H9 (cell line): Measurements from ENCODE around the gene EPHB2. TPM values are rescaled to one million over a fixed set of nuclear protein-coding genes. Genes with fewer than 3 reads are reported as not detected.

Source experiments
- DNase-seq: peaks from one replicate; pipeline ENCODE4 v3.0.0-alpha.2; 2017
- H2AFZ ChIP-seq: one replicate; pipeline ENCODE4 v1.6.1; 2013; ENCODE audit warnings: mild to moderate bottlenecking, low read length, control low read depth, moderate library complexity
- H2AK5ac ChIP-seq: 2 replicates; pipeline ENCODE4 v1.6.1; 2013; ENCODE audit warnings: low read length, control low read depth, mixed read lengths; ENCODE audit not compliant: insufficient read length
- H2BK120ac ChIP-seq: one replicate; pipeline ENCODE4 v1.6.1; 2013; ENCODE audit warnings: low read depth, mild to moderate bottlenecking, low read length, control low read depth, inconsistent platforms; ENCODE audit not compliant: poor library complexity, severe bottlenecking
- H2BK12ac ChIP-seq: 2 replicates; pipeline ENCODE4 v1.6.1; 2013; ENCODE audit warnings: low read length, control low read depth, mixed read lengths, low read depth; ENCODE audit not compliant: insufficient read length
- H2BK15ac ChIP-seq: 2 replicates; pipeline ENCODE4 v1.6.1; 2013; ENCODE audit warnings: low read depth, low read length, control low read depth
- H2BK20ac ChIP-seq: one replicate; pipeline ENCODE4 v1.6.1; 2013; ENCODE audit warnings: low read depth, mild to moderate bottlenecking, low read length, control low read depth, inconsistent platforms; ENCODE audit not compliant: poor library complexity, severe bottlenecking
- H2BK5ac ChIP-seq: 2 replicates; pipeline ENCODE4 v1.6.1; 2013; ENCODE audit warnings: low read length, control low read depth, mixed read lengths; ENCODE audit not compliant: insufficient read length
- H3K14ac ChIP-seq: 2 replicates; pipeline ENCODE4 v1.6.1; 2013; ENCODE audit warnings: low read length, control low read depth; ENCODE audit not compliant: insufficient read depth
- H3K18ac ChIP-seq: 2 replicates; pipeline ENCODE4 v1.6.1; 2013; ENCODE audit warnings: low read depth, mild to moderate bottlenecking, mixed read lengths, low read length, control low read depth; ENCODE audit not compliant: insufficient read length
- H3K23ac ChIP-seq: 2 replicates; pipeline ENCODE4 v1.6.1; 2013; ENCODE audit warnings: low read length, control low read depth, mixed read lengths, low read depth; ENCODE audit not compliant: insufficient read length
- H3K23me2 ChIP-seq: 2 replicates; pipeline ENCODE4 v1.6.1; 2013; ENCODE audit warnings: low read depth, mild to moderate bottlenecking, mixed read lengths, low read length, control low read depth; ENCODE audit not compliant: insufficient read length, poor library complexity, severe bottlenecking
- H3K27ac ChIP-seq: 2 replicates; pipeline ENCODE4 v1.5.1; 2013; ENCODE audit warnings: low read length, control low read depth, mixed read lengths, low read depth; ENCODE audit not compliant: insufficient read length
- H3K27me3 ChIP-seq: 2 replicates; pipeline ENCODE4 v1.6.1; 2013; ENCODE audit warnings: low read length, control low read depth, inconsistent platforms; ENCODE audit not compliant: insufficient read depth
- H3K4ac ChIP-seq: 2 replicates; pipeline ENCODE4 v1.6.1; 2013; ENCODE audit warnings: low read depth, mild to moderate bottlenecking, control low read depth, inconsistent platforms, low read length, moderate library complexity
- H3K4me1 ChIP-seq: 2 replicates; pipeline ENCODE4 v1.6.1; 2013; ENCODE audit warnings: low read length, control low read depth, inconsistent platforms; ENCODE audit not compliant: insufficient read depth
- H3K4me2 ChIP-seq: 2 replicates; pipeline ENCODE4 v1.6.1; 2013; ENCODE audit warnings: low read length, control low read depth, mixed read lengths; ENCODE audit not compliant: insufficient read length, insufficient read depth
- H3K56ac ChIP-seq: 2 replicates; pipeline ENCODE4 v1.6.1; 2013; ENCODE audit warnings: low read depth, mild to moderate bottlenecking, mixed read lengths, low read length, control low read depth; ENCODE audit not compliant: insufficient read length
- H3K79me1 ChIP-seq: 2 replicates; pipeline ENCODE4 v1.6.1; 2013; ENCODE audit warnings: low read depth, mild to moderate bottlenecking, moderate library complexity, low read length, control low read depth, inconsistent platforms; ENCODE audit not compliant: insufficient read depth, poor library complexity, severe bottlenecking
- H3K79me2 ChIP-seq: 2 replicates; pipeline ENCODE4 v1.6.1; 2013; ENCODE audit warnings: low read length, control low read depth, inconsistent platforms; ENCODE audit not compliant: insufficient read depth
- H3K9ac ChIP-seq: 2 replicates; pipeline ENCODE4 v1.6.1; 2013; ENCODE audit warnings: low read length, control low read depth, mixed read lengths; ENCODE audit not compliant: insufficient read length; ENCODE audit errors: extremely low read depth
- H3K9me3 ChIP-seq: one replicate; pipeline ENCODE4 v1.6.1; 2013; ENCODE audit warnings: low read depth, low read length, inconsistent platforms; ENCODE audit not compliant: control insufficient read depth
- H3T11ph ChIP-seq: one replicate; pipeline ENCODE4 v1.6.1; 2013; ENCODE audit warnings: mild to moderate bottlenecking, low read length, control low read depth, inconsistent platforms
- H4K20me1 ChIP-seq: one replicate; pipeline ENCODE4 v1.6.1; 2013; ENCODE audit not compliant: control insufficient read depth, insufficient read length, insufficient read depth
- H4K5ac ChIP-seq: 2 replicates; pipeline ENCODE4 v1.6.1; 2013; ENCODE audit warnings: low read depth, mild to moderate bottlenecking, mixed read lengths, low read length, control low read depth; ENCODE audit not compliant: insufficient read length
- H4K8ac ChIP-seq: replicated peaks from 2 replicates; pipeline ENCODE4 v1.6.1; 2013; ENCODE audit warnings: low read length, control low read depth, mixed read lengths, low read depth; ENCODE audit not compliant: insufficient read length
- H4K91ac ChIP-seq: 2 replicates; pipeline ENCODE4 v1.6.1; 2013; ENCODE audit warnings: low read depth, mild to moderate bottlenecking, moderate library complexity, mixed read lengths, low read length, control low read depth; ENCODE audit not compliant: insufficient read length
- H3K27ac Mint-ChIP-seq, 3 experiments: 2 replicates in 2 of 3; 3 replicates in 1 of 3; pipeline ENCODE4 v1.8.0; 2020 to 2021; ENCODE audit warnings: mixed read lengths in 3 of 3, mild to moderate bottlenecking in 1 of 3, moderate library complexity in 1 of 3
- H3K27me3 Mint-ChIP-seq: 2 replicates; pipeline ENCODE4 v1.8.0; 2021; ENCODE audit warnings: low read depth, mild to moderate bottlenecking, moderate library complexity, mixed read lengths
- H3K36me3 Mint-ChIP-seq, 3 experiments: 2 replicates in 2 of 3; 3 replicates in 1 of 3; pipeline ENCODE4 v1.8.0; 2020 to 2021; ENCODE audit warnings: low read depth in 3 of 3, mixed read lengths in 3 of 3; ENCODE audit not compliant: insufficient read depth in 1 of 3
- H3K4me1 Mint-ChIP-seq, 2 experiments: 2 replicates each; pipeline ENCODE4 v1.8.0; 2020; ENCODE audit warnings: mixed read lengths in 2 of 2
- H3K4me3 Mint-ChIP-seq, 2 experiments: 2 replicates in 1 of 2; 3 replicates in 1 of 2; pipeline ENCODE4 v1.8.0; 2020 to 2021; ENCODE audit warnings: mild to moderate bottlenecking in 2 of 2, mixed read lengths in 2 of 2, moderate library complexity in 1 of 2
- H3K9me3 Mint-ChIP-seq, 2 experiments: 2 replicates in 1 of 2; 3 replicates in 1 of 2; pipeline ENCODE4 v1.8.0; 2020; ENCODE audit warnings: mild to moderate bottlenecking in 2 of 2, mixed read lengths in 2 of 2, moderate library complexity in 1 of 2
- CTCF ChIP-seq: fragments of 200-600 bp; sonication (generic); conservative IDR thresholded peaks from 3 replicates; pipeline ENCODE4 v1.8.0; 2021; ENCODE audit warnings: antibody characterized with exemption, mild to moderate bottlenecking
- WGBS: extraction: QIAGEN DNeasy Blood & Tissue Kit; methylation state at CpG from one replicate; pipeline ENCODE4 v1.1.7; 2013; ENCODE audit warnings: missing lambda C conversion rate, low lambda C conversion rate, mixed read lengths; ENCODE audit not compliant: insufficient read length; ENCODE audit errors: extremely low coverage; 5-methylcytosine and 5-hydroxymethylcytosine counted together
- total RNA-seq: library from RNA; stranded (reverse); gene quantifications from 2 replicates; pipeline ENCODE4 v1.2.1, GENCODE V29; 2021

EPHB2 gene
- total RNA-seq, 1 experiment from 2014 or later = 9.5 TPM

DNA sequence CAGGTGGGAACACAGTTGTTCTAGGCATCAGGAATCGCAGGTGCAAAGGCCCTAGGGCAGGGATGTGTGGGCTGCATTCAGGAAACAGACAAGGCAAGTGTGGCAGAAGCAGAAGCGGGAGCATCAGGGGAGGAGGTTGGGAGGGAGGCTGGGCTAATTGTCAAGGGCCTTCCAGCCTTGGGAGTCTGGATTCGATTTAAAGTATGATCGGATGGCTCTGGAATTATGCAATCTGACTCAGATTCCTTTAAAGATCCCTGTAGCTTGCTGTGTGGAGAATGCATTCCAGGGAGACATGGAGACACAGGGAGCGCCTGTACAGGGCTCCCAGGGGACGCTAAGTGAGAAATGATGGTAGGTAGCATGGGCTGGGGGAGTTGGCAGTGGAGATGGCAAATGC is 175.6 kb downstream of the EPHB2 start:
- H4K91ac ChIP-seq = no peak overlapping the region
- H2AK5ac ChIP-seq = no peak overlapping the region
- H3K27me3 ChIP-seq = no peaks in the 10 kb centered on the region
- no peak overlapping the region for H4K8ac ChIP-seq
- no peaks in the 10 kb centered on the region; a peak in 1 of 5 replicates for H3K9me3 Mint-ChIP-seq
- no peaks in the 10 kb centered on the region for H3K79me1 ChIP-seq
- TF ChIP-seq CTCF = no peak
- H3K23ac ChIP-seq = no peak overlapping the region
- no peak overlapping the region for H3T11ph ChIP-seq
- no peak overlapping the region for H3K4ac ChIP-seq
- no CpG with 5 or more reads among the region's 6 CpGs for WGBS
- H3K27me3 Mint-ChIP-seq = no peaks in the 10 kb centered on the region; the same call in 1 of the 2 replicates
- H3K4me3 Mint-ChIP-seq = no peak overlapping the region
- no peak overlapping the region for H3K18ac ChIP-seq
- H3K14ac ChIP-seq = no peak overlapping the region
- H3K56ac ChIP-seq = no peak overlapping the region
- H2AFZ ChIP-seq = no peak overlapping the region
- no peak overlapping the region for H2BK120ac ChIP-seq
- H3K23me2 ChIP-seq = no peaks in the 10 kb centered on the region
- 0 out of 7 replicates have a peak overlapping the region, but pooled peaks of 1 of the 3 experiments have one; percentile 2 for H3K27ac Mint-ChIP-seq
- H2BK15ac ChIP-seq = no peak overlapping the region
- H3K4me2 ChIP-seq = no peak overlapping the region
- no peaks in the 10 kb centered on the region for H3K36me3 Mint-ChIP-seq
- H3K79me2 ChIP-seq = no peaks in the 10 kb centered on the region
- H3K9me3 ChIP-seq = no peaks in the 10 kb centered on the region
- no peak overlapping the region for H2BK12ac ChIP-seq
- DNase-seq = no peak
- no peak overlapping the region for H3K9ac ChIP-seq
- H3K27ac ChIP-seq = no peak overlapping the region
- H4K20me1 ChIP-seq = no peaks in the 10 kb centered on the region
- H3K4me1 Mint-ChIP-seq = peaks cover 4% of the 10 kb centered on the region in 2 experiments; a peak in 2 of 4 replicates
- no peak overlapping the region for H4K5ac ChIP-seq
- H3K4me1 ChIP-seq = no peaks in the 10 kb centered on the region
- no peak overlapping the region for H2BK5ac ChIP-seq
- H2BK20ac ChIP-seq = no peak overlapping the region
